ENCODE measurements around the gene CYP4F2.

- no peak for TF ChIP-seq EZH2 (IDR thresholded peaks at IDR 0.05)
- no peak for TF ChIP-seq POLR2AphosphoS5 (IDR thresholded peaks at IDR 0.05; ENCODE audit: borderline replicate concordance, low read depth, low read length)
Observed at GRCh38 chr19:15871570-15871969, 26.3 kb downstream of the CYP4F2 start.

Data from SK-N-MC (cell line).